GM19438 (cell line): ENCODE results near the gene NPIPA2.
"Not testable (repeated sequence)": the region's sequence is repeated elsewhere in the genome, so short reads cannot be mapped to it uniquely, and the experiment has no call there.

Source experiments
- ATAC-seq: cut with Tn5 transposase; IDR thresholded peaks from one replicate; pipeline ENCODE4 v1.9.1; 2021; ENCODE audit warnings: low read depth; ENCODE audit not compliant: unreplicated experiment

The NPIPA2 gene

GRCh38 chr16:14742273-14743128 is at the start of gene NPIPA2:
NPIPA2 (plus strand) TSS chr16:14742533; CDS start chr16:14748066, 5,533 bp downstream.
- ATAC-seq: peak; percentile 96

GRCh38 chr16:14694129-14694528 is 48.2 kb upstream of the NPIPA2 start, which contains the start of gene PLA2G10:
PLA2G10 (minus strand) TSS chr16:14694308; CDS start chr16:14694229, 79 bp downstream.
- ATAC-seq: not testable (repeated sequence)

GRCh38 chr16:14701859-14702258 is 40.5 kb upstream of the NPIPA2 start:
- ATAC-seq: not testable (repeated sequence)

- not testable (repeated sequence) for ATAC-seq
Measured at GRCh38 chr16:14702672-14703071, 39.7 kb upstream of the NPIPA2 start.

- ATAC-seq: peak; percentile 97
Measured at GRCh38 chr16:14703156-14704011, 38.9 kb upstream of the NPIPA2 start, which contains the start of gene NPIPA3. NPIPA3 (plus strand) TSS chr16:14703411; CDS start chr16:14708944, 5,533 bp downstream.

- ATAC-seq: not testable (repeated sequence)
Measured at GRCh38 chr16:14733233-14733632, 9.1 kb upstream of the NPIPA2 start.

GRCh38 chr16:14740832-14741385 is 1.4 kb upstream of the NPIPA2 start:
- ATAC-seq: not testable (repeated sequence)

GRCh38 chr16:14741794-14742193 is 539 bp upstream of the NPIPA2 start:
- ATAC-seq: not testable (repeated sequence)

GRCh38 chr16:14773654-14774053 is 31.3 kb downstream of the NPIPA2 start:
- ATAC-seq: not testable (repeated sequence)

- not testable (repeated sequence) for ATAC-seq
Measured at GRCh38 chr16:14775624-14776023, 33.3 kb downstream of the NPIPA2 start.

GRCh38 chr16:14776763-14777162 is 34.4 kb downstream of the NPIPA2 start:
- ATAC-seq: not testable (repeated sequence)

- not testable (repeated sequence) for ATAC-seq
Measured at GRCh38 chr16:14779368-14779877, 37.1 kb downstream of the NPIPA2 start.

GRCh38 chr16:14786180-14786579 is 43.8 kb downstream of the NPIPA2 start:
- not testable (repeated sequence) for ATAC-seq

- ATAC-seq: not testable (repeated sequence)
Measured at GRCh38 chr16:14789577-14789976, 47.2 kb downstream of the NPIPA2 start.

- not testable (repeated sequence) for ATAC-seq
Measured at GRCh38 chr16:14790320-14790956, 48.1 kb downstream of the NPIPA2 start.

- ATAC-seq: not testable (repeated sequence)
Measured at GRCh38 chr16:14792914-14793313, 50.6 kb downstream of the NPIPA2 start.

- ATAC-seq: not testable (repeated sequence)
Measured at GRCh38 chr16:14797558-14797957, 55.2 kb downstream of the NPIPA2 start.

GRCh38 chr16:14803577-14803976 is 61.2 kb downstream of the NPIPA2 start:
- not testable (repeated sequence) for ATAC-seq

- ATAC-seq: not testable (repeated sequence)
Measured at GRCh38 chr16:14807184-14807678, 64.9 kb downstream of the NPIPA2 start.

GRCh38 chr16:14813890-14814289 is 71.6 kb downstream of the NPIPA2 start:
- ATAC-seq: not testable (repeated sequence)
